ENCODE data around the gene ATAD3C.

GRCh38 chr1:1400576-1401456 lies 48.7 kb upstream of the ATAD3C start:
- TF ChIP-seq, protein P1, sequence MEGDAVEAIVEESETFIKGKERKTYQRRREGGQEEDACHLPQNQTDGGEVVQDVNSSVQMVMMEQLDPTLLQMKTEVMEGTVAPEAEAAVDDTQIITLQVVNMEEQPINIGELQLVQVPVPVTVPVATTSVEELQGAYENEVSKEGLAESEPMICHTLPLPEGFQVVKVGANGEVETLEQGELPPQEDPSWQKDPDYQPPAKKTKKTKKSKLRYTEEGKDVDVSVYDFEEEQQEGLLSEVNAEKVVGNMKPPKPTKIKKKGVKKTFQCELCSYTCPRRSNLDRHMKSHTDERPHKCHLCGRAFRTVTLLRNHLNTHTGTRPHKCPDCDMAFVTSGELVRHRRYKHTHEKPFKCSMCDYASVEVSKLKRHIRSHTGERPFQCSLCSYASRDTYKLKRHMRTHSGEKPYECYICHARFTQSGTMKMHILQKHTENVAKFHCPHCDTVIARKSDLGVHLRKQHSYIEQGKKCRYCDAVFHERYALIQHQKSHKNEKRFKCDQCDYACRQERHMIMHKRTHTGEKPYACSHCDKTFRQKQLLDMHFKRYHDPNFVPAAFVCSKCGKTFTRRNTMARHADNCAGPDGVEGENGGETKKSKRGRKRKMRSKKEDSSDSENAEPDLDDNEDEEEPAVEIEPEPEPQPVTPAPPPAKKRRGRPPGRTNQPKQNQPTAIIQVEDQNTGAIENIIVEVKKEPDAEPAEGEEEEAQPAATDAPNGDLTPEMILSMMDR (IDR thresholded peaks at IDR 0.05; ENCODE audit: low read depth, low read length), result no peak
- TF ChIP-seq POLR2A (IDR thresholded peaks at IDR 0.05; ENCODE audit: extremely low read depth, insufficient read length), result no peak
